GM12878 (cell line): ENCODE data around the gene CETN1. TPM values are rescaled to one million over a fixed set of nuclear protein-coding genes. Genes with fewer than 3 reads are reported as not detected.

Experiments used
- ATAC-seq: fragments of 200-7000 bp; cut with Tn5 transposase; 3 replicates; pipeline ENCODE4 v1.9.1; 2020; ENCODE audit warnings: mild to moderate bottlenecking, moderate library complexity
- BruUV-seq: library from RNA; stranded (reverse); fragments of 400-500 nt; replicated peaks from 2 replicates; lab custom pipeline; 2021; lab: Mats Ljungman, UMichigan
- CTCF ChIA-PET: fragments of 300-600 bp; sonication (Branson Sonifier 250); formaldehyde crosslinking; extraction: SDS; loops from one replicate; lab custom pipeline; 2021; ENCODE audit warnings: inconsistent platforms; lab: Yijun Ruan, JAX
- POLR2A ChIA-PET: fragments of 350-600 bp; formaldehyde crosslinking; extraction: SDS; loops from one replicate; lab custom pipeline; 2021; ENCODE audit warnings: inconsistent platforms; lab: Charles Lee
- RAD21 ChIA-PET: fragments of 300-600 bp; sonication (Branson Sonifier 250); formaldehyde crosslinking; loops from one replicate; lab custom pipeline; 2023; ENCODE audit warnings: antibody characterized with exemption; ENCODE audit not compliant: unreplicated experiment; lab: Charles Lee
- SMC1A ChIA-PET: fragments of 300-600 bp; sonication (Branson Sonifier 250); formaldehyde crosslinking; loops from one replicate; lab custom pipeline; 2023; ENCODE audit not compliant: unreplicated experiment, uncharacterized antibody; lab: Charles Lee
- DNase-seq: peaks from one replicate; pipeline ENCODE4 v3.0.0-alpha.2; 2011; ENCODE audit warnings: low read depth, low spot score
- FAIRE-seq: peaks from 3 replicates; lab custom pipeline; 2011; peaks lifted over from hg19 to GRCh38; lab: Jason Lieb, UNC
- H2AFZ ChIP-seq: 2 replicates; pipeline ENCODE4 v1.6.0; 2011; ENCODE audit warnings: low read depth, low read length, control low read depth; ENCODE audit not compliant: control insufficient read depth
- H3K27ac ChIP-seq: 2 replicates; pipeline ENCODE4 v1.5.1; 2011; ENCODE audit warnings: control low read depth; ENCODE audit not compliant: control insufficient read depth, insufficient read depth
- H3K27me3 ChIP-seq, 2 experiments: replicated peaks in 1 of 2; 2 replicates each; pipeline versions ENCODE4 v1.6.0 to v1.6.1; 2011; ENCODE audit warnings: low read length in 1 of 2; ENCODE audit not compliant: control insufficient read depth in 2 of 2, insufficient read depth in 2 of 2
- H3K36me3 ChIP-seq, 2 experiments: 2 replicates each; pipeline ENCODE4 v1.5.1; 2011; ENCODE audit warnings: low read length in 1 of 2; ENCODE audit not compliant: control insufficient read depth in 2 of 2, insufficient read depth in 2 of 2
- H3K4me1 ChIP-seq: 2 replicates; pipeline ENCODE4 v1.6.1; 2011; ENCODE audit warnings: mild to moderate bottlenecking, low read length, moderate library complexity, mixed read lengths; ENCODE audit not compliant: control insufficient read depth, insufficient read depth
- H3K4me2 ChIP-seq: 2 replicates; pipeline ENCODE4 v1.6.0; 2011; ENCODE audit warnings: control low read depth; ENCODE audit not compliant: control insufficient read depth, insufficient read depth
- H3K4me3 ChIP-seq: fragments of 200-600 bp; sonication (generic); 2 replicates; pipeline ENCODE4 v1.5.1; 2016
- H3K79me2 ChIP-seq: 2 replicates; pipeline ENCODE4 v1.6.0; 2011; ENCODE audit warnings: low read length; ENCODE audit not compliant: control insufficient read depth, insufficient read depth
- H3K9ac ChIP-seq: 2 replicates; pipeline ENCODE4 v1.8.0; 2011; ENCODE audit warnings: low read length, control low read depth, mixed read lengths; ENCODE audit not compliant: control insufficient read depth, insufficient read depth
- H3K9me3 ChIP-seq: replicated peaks from 3 replicates; pipeline ENCODE4 v1.5.1; 2011; ENCODE audit warnings: mild to moderate bottlenecking, low read length; ENCODE audit not compliant: control insufficient read depth, insufficient read depth
- H4K20me1 ChIP-seq: 2 replicates; pipeline ENCODE4 v1.6.0; 2011; ENCODE audit not compliant: control insufficient read depth, insufficient read depth
- BMI1 ChIP-seq: fragments of 450-650 bp; IDR thresholded peaks from 2 replicates; pipeline ENCODE4 v1.6.1; 2016; ENCODE audit warnings: mild to moderate bottlenecking, moderate library complexity, borderline replicate concordance
- BRCA1 ChIP-seq: IDR thresholded peaks from 2 replicates; pipeline ENCODE4 v1.6.1; 2011; ENCODE audit warnings: low read depth, low read length, improper control_type of control experiment
- CUX1 ChIP-seq: IDR thresholded peaks from 2 replicates; pipeline ENCODE4 v1.6.1; 2012; ENCODE audit warnings: improper control_type of control experiment, low read depth, low read length; ENCODE audit not compliant: insufficient replicate concordance
- E4F1 ChIP-seq: fragments of 450-650 bp; IDR thresholded peaks from 2 replicates; pipeline ENCODE4 v1.6.1; 2018; ENCODE audit warnings: borderline replicate concordance, mild to moderate bottlenecking; ENCODE audit not compliant: partially characterized antibody
- IRF3 ChIP-seq: fragments of 450-650 bp; IDR thresholded peaks from 2 replicates; pipeline ENCODE4 v1.6.1; 2014; ENCODE audit warnings: mild to moderate bottlenecking
- KDM1A ChIP-seq: fragments of 200-600 bp; sonication (generic); IDR thresholded peaks from 2 replicates; pipeline ENCODE4 v1.6.1; 2016; ENCODE audit warnings: borderline replicate concordance
- LARP7 ChIP-seq: fragments of 450-650 bp; IDR thresholded peaks from 2 replicates; pipeline ENCODE4 v1.6.1; 2017; ENCODE audit warnings: mild to moderate bottlenecking
- MYB ChIP-seq: fragments of 150-350 bp; IDR thresholded peaks from 2 replicates; pipeline ENCODE4 v1.6.1; 2014; ENCODE audit warnings: mild to moderate bottlenecking, low read depth, low read length, borderline replicate concordance
- NBN ChIP-seq: fragments of 450-650 bp; IDR thresholded peaks from 2 replicates; pipeline ENCODE4 v1.6.1; 2016
- ZBED1 ChIP-seq: IDR thresholded peaks from 2 replicates; pipeline ENCODE4 v1.6.1; 2016; ENCODE audit warnings: borderline replicate concordance
- ZNF274 ChIP-seq: IDR thresholded peaks from one replicate; pipeline ENCODE4 v1.8.0; 2011; ENCODE audit not compliant: insufficient read length, insufficient read depth
- ZNF687 ChIP-seq: fragments of 450-650 bp; IDR thresholded peaks from 2 replicates; pipeline ENCODE4 v1.6.1; 2017; ENCODE audit warnings: mild to moderate bottlenecking, moderate library complexity
- WGBS: methylation state at CpG from one replicate; pipeline ENCODE4 v1.1.6; 2016; ENCODE audit warnings: low lambda C conversion rate; ENCODE audit not compliant: insufficient replicate concordance, insufficient coverage; ENCODE audit errors: missing lambda C conversion rate; 5-methylcytosine and 5-hydroxymethylcytosine counted together
- in situ Hi-C: fragments of 300-500 bp; cut with MboI; formaldehyde crosslinking; loops from 9 replicates; pipeline ENCODE4 v1.14.3; 2018; ENCODE audit warnings: mixed read lengths
- intact Hi-C: fragments of 100-400 bp; cut with micrococcal nuclease; formaldehyde crosslinking; loops from one replicate; pipeline ENCODE4 v1.14.2; 2022; ENCODE audit not compliant: unreplicated experiment
- polyA plus RNA-seq, 11 experiments: library from polyadenylated mRNA; depleted of rRNA in 4 of 11; unstranded in 6 of 11; stranded (reverse) in 5 of 11; fragments of >200 nt; fragmentation: Nextera tagmentation in 4 of 11; fragmentation: Illumina TruSeq in 1 of 11; extraction: Ambion mirVana in 4 of 11; extraction: Trizol in 1 of 11; gene quantifications; 1 replicate in 1 of 11; 2 replicates in 10 of 11; pipeline versions ENCODE4 v1.2.1 to v1.2.3, GENCODE V29; 2011 to 2016; ENCODE audit warnings: inconsistent platforms in 2 of 11, missing spikeins in 2 of 11, low read depth in 1 of 11
- total RNA-seq, 4 experiments: library from RNA; depleted of rRNA in 3 of 4; stranded (reverse); fragments of >200 nt in 3 of 4; fragmentation: Illumina TruSeq in 1 of 4; extraction: Trizol in 1 of 4; gene quantifications; 2 replicates each; pipeline versions ENCODE4 v1.2.1 to v1.2.3, GENCODE V29; 2013 to 2021

The CETN1 gene
- total and polyA plus RNA-seq, 10 of the 15 experiments (the other 5 are each of a cell fraction or from before 2014, with no cell fraction given), result not detected

- H3K9ac ChIP-seq, result no peak overlapping the region
- H3K27ac ChIP-seq, result no peak overlapping the region
- H3K9me3 ChIP-seq, result no peaks in the 10 kb centered on the region
- ATAC-seq (no peak), FAIRE-seq (no peak), DNase-seq (no peak)
- no peak overlapping the region for H2AFZ ChIP-seq
- no peaks in the 10 kb centered on the region for H3K36me3 ChIP-seq
- ChIA-PET CTCF (interaction anchor here (2.5 kb wide), 1 partner anchor 226 kb away, joined by 9 read pairs; no protein-coding TSS in a partner anchor), SMC1A (interaction anchor here (1.1 kb wide), 1 partner anchor 9 kb away, joined by 3 read pairs; no protein-coding TSS in a partner anchor), RAD21 (no interaction called here), POLR2A (no interaction called here)
- H3K4me1 ChIP-seq, result no peaks in the 10 kb centered on the region
- no peaks in the 10 kb centered on the region for H4K20me1 ChIP-seq
- intact Hi-C loops, result no loop called here
- in situ Hi-C loops, result no loop called here
- H3K4me2 ChIP-seq, result no peak overlapping the region
- no peak overlapping the region for H3K4me3 ChIP-seq
- WGBS, result 31% methylated on average over 8 of the region's 8 CpGs
- H3K27me3 ChIP-seq, result no peaks in the 10 kb centered on the region; a peak in 1 of 4 replicates
- no peaks in the 10 kb centered on the region for H3K79me2 ChIP-seq
- no TSS peak for BruUV-seq
- no peak for TF ChIP-seq CUX1
- TF ChIP-seq BRCA1, result no peak
- TF ChIP-seq MYB, result no peak
- TF ChIP-seq ZNF274, result no peak
- no peak for TF ChIP-seq KDM1A
- TF ChIP-seq ZNF687, result no peak
- no peak for TF ChIP-seq NBN
- TF ChIP-seq BMI1, result no peak
- no peak for TF ChIP-seq ZBED1
- TF ChIP-seq E4F1, result no peak
- TF ChIP-seq LARP7, result no peak
- TF ChIP-seq IRF3, result no peak
Measured at GRCh38 chr18:604771-605170, 24.6 kb downstream of the CETN1 start.
